H1 (cell line): ENCODE measurements around the gene CDRT15. TPM values are rescaled to one million over a fixed set of nuclear protein-coding genes. Genes with fewer than 3 reads are reported as not detected.

Experiments used
- EGR1 ChIP-seq: IDR thresholded peaks from 2 replicates; pipeline ENCODE4 v1.6.1; 2011; ENCODE audit warnings: low read depth, low read length, borderline replicate concordance
- SP4 ChIP-seq: IDR thresholded peaks from 2 replicates; pipeline ENCODE4 v1.6.1; 2012; ENCODE audit warnings: low read length, inconsistent platforms
- polyA plus RNA-seq, 7 experiments: library from polyadenylated mRNA; depleted of rRNA in 3 of 7; stranded (reverse) in 5 of 7; unstranded in 2 of 7; fragments of >200 nt in 5 of 7; fragments of 200-250 nt in 2 of 7; gene quantifications; 1 replicate in 5 of 7; 2 replicates in 1 of 7; 4 replicates in 1 of 7; pipeline versions ENCODE4 v1.2.1 to v1.2.3, GENCODE V29; 2011 to 2013; ENCODE audit warnings: missing spikeins in 2 of 7, mixed read lengths in 2 of 7
- total RNA-seq: library from RNA; stranded (reverse); fragmentation: NEBNext Ultra II Directional; extraction: Animal tissue kit (Norgen Biotek cat#: 25700); gene quantifications from 2 replicates; pipeline ENCODE4 v1.2.1, GENCODE V29; 2021
- TF ChIP-seq, protein P1 (sequence below): IDR thresholded peaks from 2 replicates; pipeline ENCODE4 v1.6.1; 2011; ENCODE audit warnings: low read depth, mild to moderate bottlenecking, low read length; ENCODE audit not compliant: insufficient read depth
- TF ChIP-seq, protein P2 (sequence below): fragments of 300-600 bp; sonication (generic); IDR thresholded peaks from 2 replicates; pipeline ENCODE4 v1.7.1; 2012; ENCODE audit warnings: low read length, moderate library complexity, mild to moderate bottlenecking, inconsistent platforms; ENCODE audit not compliant: insufficient replicate concordance

The CDRT15 gene
- total and polyA plus RNA-seq, 2 of the 8 experiments (the other 6 are each of a cell fraction or from before 2014, with no cell fraction given): not detected

DNA sequence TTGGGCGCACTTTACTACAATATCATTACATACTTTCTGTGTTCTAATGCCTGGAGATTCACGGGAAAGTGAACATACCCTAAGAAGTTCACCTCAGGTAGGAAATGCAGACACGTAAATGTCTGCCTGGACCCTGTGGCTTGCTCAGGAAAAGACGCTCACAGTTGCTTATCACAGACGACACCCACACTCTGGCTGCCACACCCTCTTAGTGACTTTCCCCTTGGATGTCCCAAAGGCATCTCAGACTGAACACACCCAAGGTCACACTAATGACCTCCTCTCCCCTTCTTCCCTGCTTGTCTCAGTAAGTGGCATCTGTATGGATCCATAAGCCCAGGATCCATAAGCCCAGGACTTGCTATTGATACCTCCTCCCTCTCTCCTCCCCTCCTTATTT, 32.6 kb downstream of the CDRT15 start (continued):
- TF ChIP-seq EGR1 (no peak), SP4 (no peak)
- TF ChIP-seq, protein P1, sequence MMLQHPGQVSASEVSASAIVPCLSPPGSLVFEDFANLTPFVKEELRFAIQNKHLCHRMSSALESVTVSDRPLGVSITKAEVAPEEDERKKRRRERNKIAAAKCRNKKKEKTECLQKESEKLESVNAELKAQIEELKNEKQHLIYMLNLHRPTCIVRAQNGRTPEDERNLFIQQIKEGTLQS: no peak
- TF ChIP-seq, protein P2, sequence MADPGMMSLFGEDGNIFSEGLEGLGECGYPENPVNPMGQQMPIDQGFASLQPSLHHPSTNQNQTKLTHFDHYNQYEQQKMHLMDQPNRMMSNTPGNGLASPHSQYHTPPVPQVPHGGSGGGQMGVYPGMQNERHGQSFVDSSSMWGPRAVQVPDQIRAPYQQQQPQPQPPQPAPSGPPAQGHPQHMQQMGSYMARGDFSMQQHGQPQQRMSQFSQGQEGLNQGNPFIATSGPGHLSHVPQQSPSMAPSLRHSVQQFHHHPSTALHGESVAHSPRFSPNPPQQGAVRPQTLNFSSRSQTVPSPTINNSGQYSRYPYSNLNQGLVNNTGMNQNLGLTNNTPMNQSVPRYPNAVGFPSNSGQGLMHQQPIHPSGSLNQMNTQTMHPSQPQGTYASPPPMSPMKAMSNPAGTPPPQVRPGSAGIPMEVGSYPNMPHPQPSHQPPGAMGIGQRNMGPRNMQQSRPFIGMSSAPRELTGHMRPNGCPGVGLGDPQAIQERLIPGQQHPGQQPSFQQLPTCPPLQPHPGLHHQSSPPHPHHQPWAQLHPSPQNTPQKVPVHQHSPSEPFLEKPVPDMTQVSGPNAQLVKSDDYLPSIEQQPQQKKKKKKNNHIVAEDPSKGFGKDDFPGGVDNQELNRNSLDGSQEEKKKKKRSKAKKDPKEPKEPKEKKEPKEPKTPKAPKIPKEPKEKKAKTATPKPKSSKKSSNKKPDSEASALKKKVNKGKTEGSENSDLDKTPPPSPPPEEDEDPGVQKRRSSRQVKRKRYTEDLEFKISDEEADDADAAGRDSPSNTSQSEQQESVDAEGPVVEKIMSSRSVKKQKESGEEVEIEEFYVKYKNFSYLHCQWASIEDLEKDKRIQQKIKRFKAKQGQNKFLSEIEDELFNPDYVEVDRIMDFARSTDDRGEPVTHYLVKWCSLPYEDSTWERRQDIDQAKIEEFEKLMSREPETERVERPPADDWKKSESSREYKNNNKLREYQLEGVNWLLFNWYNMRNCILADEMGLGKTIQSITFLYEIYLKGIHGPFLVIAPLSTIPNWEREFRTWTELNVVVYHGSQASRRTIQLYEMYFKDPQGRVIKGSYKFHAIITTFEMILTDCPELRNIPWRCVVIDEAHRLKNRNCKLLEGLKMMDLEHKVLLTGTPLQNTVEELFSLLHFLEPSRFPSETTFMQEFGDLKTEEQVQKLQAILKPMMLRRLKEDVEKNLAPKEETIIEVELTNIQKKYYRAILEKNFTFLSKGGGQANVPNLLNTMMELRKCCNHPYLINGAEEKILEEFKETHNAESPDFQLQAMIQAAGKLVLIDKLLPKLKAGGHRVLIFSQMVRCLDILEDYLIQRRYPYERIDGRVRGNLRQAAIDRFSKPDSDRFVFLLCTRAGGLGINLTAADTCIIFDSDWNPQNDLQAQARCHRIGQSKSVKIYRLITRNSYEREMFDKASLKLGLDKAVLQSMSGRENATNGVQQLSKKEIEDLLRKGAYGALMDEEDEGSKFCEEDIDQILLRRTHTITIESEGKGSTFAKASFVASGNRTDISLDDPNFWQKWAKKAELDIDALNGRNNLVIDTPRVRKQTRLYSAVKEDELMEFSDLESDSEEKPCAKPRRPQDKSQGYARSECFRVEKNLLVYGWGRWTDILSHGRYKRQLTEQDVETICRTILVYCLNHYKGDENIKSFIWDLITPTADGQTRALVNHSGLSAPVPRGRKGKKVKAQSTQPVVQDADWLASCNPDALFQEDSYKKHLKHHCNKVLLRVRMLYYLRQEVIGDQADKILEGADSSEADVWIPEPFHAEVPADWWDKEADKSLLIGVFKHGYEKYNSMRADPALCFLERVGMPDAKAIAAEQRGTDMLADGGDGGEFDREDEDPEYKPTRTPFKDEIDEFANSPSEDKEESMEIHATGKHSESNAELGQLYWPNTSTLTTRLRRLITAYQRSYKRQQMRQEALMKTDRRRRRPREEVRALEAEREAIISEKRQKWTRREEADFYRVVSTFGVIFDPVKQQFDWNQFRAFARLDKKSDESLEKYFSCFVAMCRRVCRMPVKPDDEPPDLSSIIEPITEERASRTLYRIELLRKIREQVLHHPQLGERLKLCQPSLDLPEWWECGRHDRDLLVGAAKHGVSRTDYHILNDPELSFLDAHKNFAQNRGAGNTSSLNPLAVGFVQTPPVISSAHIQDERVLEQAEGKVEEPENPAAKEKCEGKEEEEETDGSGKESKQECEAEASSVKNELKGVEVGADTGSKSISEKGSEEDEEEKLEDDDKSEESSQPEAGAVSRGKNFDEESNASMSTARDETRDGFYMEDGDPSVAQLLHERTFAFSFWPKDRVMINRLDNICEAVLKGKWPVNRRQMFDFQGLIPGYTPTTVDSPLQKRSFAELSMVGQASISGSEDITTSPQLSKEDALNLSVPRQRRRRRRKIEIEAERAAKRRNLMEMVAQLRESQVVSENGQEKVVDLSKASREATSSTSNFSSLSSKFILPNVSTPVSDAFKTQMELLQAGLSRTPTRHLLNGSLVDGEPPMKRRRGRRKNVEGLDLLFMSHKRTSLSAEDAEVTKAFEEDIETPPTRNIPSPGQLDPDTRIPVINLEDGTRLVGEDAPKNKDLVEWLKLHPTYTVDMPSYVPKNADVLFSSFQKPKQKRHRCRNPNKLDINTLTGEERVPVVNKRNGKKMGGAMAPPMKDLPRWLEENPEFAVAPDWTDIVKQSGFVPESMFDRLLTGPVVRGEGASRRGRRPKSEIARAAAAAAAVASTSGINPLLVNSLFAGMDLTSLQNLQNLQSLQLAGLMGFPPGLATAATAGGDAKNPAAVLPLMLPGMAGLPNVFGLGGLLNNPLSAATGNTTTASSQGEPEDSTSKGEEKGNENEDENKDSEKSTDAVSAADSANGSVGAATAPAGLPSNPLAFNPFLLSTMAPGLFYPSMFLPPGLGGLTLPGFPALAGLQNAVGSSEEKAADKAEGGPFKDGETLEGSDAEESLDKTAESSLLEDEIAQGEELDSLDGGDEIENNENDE: no peak
